Suppressor macrophage treated with lipopolysaccharide for 1 hour (primary cell): ENCODE data around the gene KRT72.
A peak's percentile ranks its signal among the peaks of the same experiment; 100 is the strongest.
"Not testable (repeated sequence)": the region's sequence is repeated elsewhere in the genome, so short reads cannot be mapped to it uniquely, and the experiment has no call there.

Experiments
- DNase-seq, 3 donors: peaks; one replicate each; pipeline ENCODE4 v3.0.0-alpha.2; 2020 to 2022

KRT72 gene

GRCh38 chr12:52606096-52606495, 4.8 kb upstream of the KRT72 start:
- no peak for DNase-seq

- DNase-seq, result no peak
Measured at GRCh38 chr12:52605542-52605941, 4.3 kb upstream of the KRT72 start.

- no peak for DNase-seq
Measured at GRCh38 chr12:52604859-52605258, 3.6 kb upstream of the KRT72 start.

- DNase-seq, result no peak
Measured at GRCh38 chr12:52603314-52603713, 2.1 kb upstream of the KRT72 start.

GRCh38 chr12:52602552-52602951, 1.3 kb upstream of the KRT72 start:
- no peak for DNase-seq

- no peak for DNase-seq
Measured at GRCh38 chr12:52601671-52602070, 408 bp upstream of the KRT72 start.

- DNase-seq, result no peak
Measured at GRCh38 chr12:52600475-52600874, 788 bp downstream of the KRT72 start.

GRCh38 chr12:52600071-52600470, 1.2 kb downstream of the KRT72 start:
- DNase-seq, result no peak

- DNase-seq, result no peak
Measured at GRCh38 chr12:52598966-52599365, 2.3 kb downstream of the KRT72 start.

GRCh38 chr12:52594237-52594636, 7.0 kb downstream of the KRT72 start:
- DNase-seq, result not testable (repeated sequence)

- no peak for DNase-seq
Measured at GRCh38 chr12:52591521-52591920, 9.7 kb downstream of the KRT72 start.

GRCh38 chr12:52590021-52590420, 11.2 kb downstream of the KRT72 start:
- DNase-seq, result no peak

- DNase-seq, result no peak
Measured at GRCh38 chr12:52587563-52587962, 13.7 kb downstream of the KRT72 start.

- no peak for DNase-seq
Measured at GRCh38 chr12:52585946-52586345, 15.3 kb downstream of the KRT72 start.

GRCh38 chr12:52585066-52585465, 16.2 kb downstream of the KRT72 start:
- DNase-seq, result peak; percentile 42 to 57 (median 57)

- no peak for DNase-seq
Measured at GRCh38 chr12:52584156-52584682, 17.0 kb downstream of the KRT72 start.

- peak; percentile 81 to 89 (median 83) for DNase-seq
Measured at GRCh38 chr12:52582971-52583456, 18.2 kb downstream of the KRT72 start.

- no peak for DNase-seq
Measured at GRCh38 chr12:52582486-52582885, 18.8 kb downstream of the KRT72 start.

GRCh38 chr12:52581481-52581880, 19.8 kb downstream of the KRT72 start:
- DNase-seq, result peak; percentile 23 to 47 (median 28)

GRCh38 chr12:52581066-52581465, 20.2 kb downstream of the KRT72 start:
- DNase-seq, result no peak

- no peak for DNase-seq
Measured at GRCh38 chr12:52580496-52580895, 20.8 kb downstream of the KRT72 start.

- DNase-seq, result no peak
Measured at GRCh38 chr12:52579468-52580465, 21.5 kb downstream of the KRT72 start.

GRCh38 chr12:52578469-52578868, 22.8 kb downstream of the KRT72 start:
- DNase-seq, result no peak

- no peak for DNase-seq
Measured at GRCh38 chr12:52577316-52577715, 23.9 kb downstream of the KRT72 start.
